ENCODE data around the gene A1CF.
"Not testable (repeated sequence)": the region's sequence is repeated elsewhere in the genome, so short reads cannot be mapped to it uniquely, and the experiment has no call there.

The A1CF gene

GRCh38 chr10:50857579-50857978 lies 27.8 kb downstream of the A1CF start:
- DNase-seq = no peak

GRCh38 chr10:50855461-50855860 lies 30.0 kb downstream of the A1CF start:
- no peak for DNase-seq

GRCh38 chr10:50855015-50855414 lies 30.4 kb downstream of the A1CF start:
- no peak for DNase-seq

- DNase-seq = no peak
Measured at GRCh38 chr10:50853557-50853956, 31.9 kb downstream of the A1CF start.

- DNase-seq = no peak
Measured at GRCh38 chr10:50851884-50852671, 33.3 kb downstream of the A1CF start.

GRCh38 chr10:50850578-50851230 lies 34.7 kb downstream of the A1CF start:
- no peak for DNase-seq

GRCh38 chr10:50846753-50847152 lies 38.7 kb downstream of the A1CF start:
- DNase-seq = no peak

- DNase-seq = no peak
Measured at GRCh38 chr10:50837095-50837494, 48.3 kb downstream of the A1CF start.

- no peak for DNase-seq
Measured at GRCh38 chr10:50832171-50832751, 53.2 kb downstream of the A1CF start.

GRCh38 chr10:50830066-50830465 lies 55.4 kb downstream of the A1CF start:
- no peak for DNase-seq

- DNase-seq = no peak
Measured at GRCh38 chr10:50824782-50825181, 60.6 kb downstream of the A1CF start.

- no peak for DNase-seq
Measured at GRCh38 chr10:50823789-50824188, 61.6 kb downstream of the A1CF start.

- no peak for DNase-seq
Measured at GRCh38 chr10:50809596-50809995, 75.8 kb downstream of the A1CF start.

GRCh38 chr10:50807851-50808776 lies 77.3 kb downstream of the A1CF start:
- no peak for DNase-seq

- no peak for DNase-seq
Measured at GRCh38 chr10:50805981-50806622, 79.3 kb downstream of the A1CF start.

- DNase-seq = no peak
Measured at GRCh38 chr10:50799595-50799994, 85.8 kb downstream of the A1CF start.

- DNase-seq = no peak
Measured at GRCh38 chr10:50798297-50798696, 87.1 kb downstream of the A1CF start.

- DNase-seq = no peak
Measured at GRCh38 chr10:50796693-50797092, 88.7 kb downstream of the A1CF start.

- DNase-seq = no peak
Measured at GRCh38 chr10:50794490-50794889, 90.9 kb downstream of the A1CF start.

GRCh38 chr10:50788951-50789945 lies 96.2 kb downstream of the A1CF start:
- no peak for DNase-seq

- DNase-seq = not testable (repeated sequence)
Measured at GRCh38 chr10:50787962-50788361, 97.5 kb downstream of the A1CF start.

Data from stimulated activated CD4-positive, alpha-beta T cell treated with anti-CD3 and anti-CD28 coated beads, Interleukin-12 subunit alpha, Interleukin-12 subunit beta, amount 100 ng/mL, for 4 hours (primary cell).